Measurements from ENCODE around the gene HAP1. TPM values are rescaled to one million over a fixed set of nuclear protein-coding genes. Genes with fewer than 3 reads are reported as not detected.

HAP1 gene
- total and polyA plus RNA-seq, 12 donors, result 0.03 to 0.18 TPM; not detected in 10

DNA sequence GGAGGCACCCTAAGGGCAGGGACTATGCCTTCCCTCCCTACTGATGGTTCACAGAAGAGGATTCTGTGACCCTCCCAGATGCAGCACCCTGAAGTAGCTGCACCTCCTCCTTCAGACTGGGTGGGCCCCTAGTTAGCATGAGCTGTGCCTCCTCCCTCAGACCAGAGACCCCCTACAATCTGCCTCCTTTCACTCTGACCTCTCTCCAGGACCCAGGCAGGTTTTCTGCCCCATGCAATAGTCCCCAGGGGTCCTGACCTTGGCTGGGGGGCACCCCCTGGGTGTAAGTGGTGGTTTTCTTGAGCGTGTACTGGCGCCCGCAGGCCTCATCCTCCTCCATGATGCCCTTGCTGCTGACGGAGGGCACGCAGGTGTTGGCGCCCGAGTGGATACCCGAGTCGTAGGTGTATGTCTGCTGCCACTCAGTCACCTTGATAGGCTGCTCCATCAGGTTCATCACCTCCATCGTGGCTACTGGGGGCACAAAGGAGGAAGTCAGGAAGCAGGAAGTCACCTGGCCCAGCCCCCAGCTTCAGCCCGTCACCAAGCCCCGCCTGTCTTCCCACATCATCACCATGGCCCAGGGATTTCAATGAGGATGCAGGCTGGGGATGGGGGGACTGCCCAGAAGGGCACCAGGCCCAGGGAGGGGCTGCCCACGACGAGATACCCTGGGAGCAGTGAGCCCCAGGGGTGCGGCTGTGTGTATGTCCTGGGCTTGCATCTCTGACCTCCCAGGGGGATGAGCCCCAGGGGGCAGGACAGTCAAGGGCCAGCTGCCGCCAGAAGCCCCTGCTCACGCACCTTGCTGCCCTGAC lies 37.2 kb upstream of the HAP1 start:
- TF ChIP-seq, protein P1, sequence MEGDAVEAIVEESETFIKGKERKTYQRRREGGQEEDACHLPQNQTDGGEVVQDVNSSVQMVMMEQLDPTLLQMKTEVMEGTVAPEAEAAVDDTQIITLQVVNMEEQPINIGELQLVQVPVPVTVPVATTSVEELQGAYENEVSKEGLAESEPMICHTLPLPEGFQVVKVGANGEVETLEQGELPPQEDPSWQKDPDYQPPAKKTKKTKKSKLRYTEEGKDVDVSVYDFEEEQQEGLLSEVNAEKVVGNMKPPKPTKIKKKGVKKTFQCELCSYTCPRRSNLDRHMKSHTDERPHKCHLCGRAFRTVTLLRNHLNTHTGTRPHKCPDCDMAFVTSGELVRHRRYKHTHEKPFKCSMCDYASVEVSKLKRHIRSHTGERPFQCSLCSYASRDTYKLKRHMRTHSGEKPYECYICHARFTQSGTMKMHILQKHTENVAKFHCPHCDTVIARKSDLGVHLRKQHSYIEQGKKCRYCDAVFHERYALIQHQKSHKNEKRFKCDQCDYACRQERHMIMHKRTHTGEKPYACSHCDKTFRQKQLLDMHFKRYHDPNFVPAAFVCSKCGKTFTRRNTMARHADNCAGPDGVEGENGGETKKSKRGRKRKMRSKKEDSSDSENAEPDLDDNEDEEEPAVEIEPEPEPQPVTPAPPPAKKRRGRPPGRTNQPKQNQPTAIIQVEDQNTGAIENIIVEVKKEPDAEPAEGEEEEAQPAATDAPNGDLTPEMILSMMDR (IDR thresholded peaks at IDR 0.05), result no peak
- Histone ChIP-seq H3K36me3 (peaks cover 0 to 77% (median 47%) of the 10 kb centered on the region in 9 donors), H3K4me1 (peaks cover 40 to 55% (median 47%) of the 10 kb centered on the region in 9 donors), H3K4me3 (no peak overlapping the region), H3K9me3 (no peaks in the 10 kb centered on the region), H3K27ac (peak overlapping the region in 8 of 10 donors; percentile 64 to 97 (median 94)), H3K27me3 (no peaks in the 10 kb centered on the region)
- ATAC-seq (no peak), DNase-seq (no peak)
- intact Hi-C loops (cut with DNase I), result loop anchor here in 1 of 10 donors (2.0 to 5.0 kb wide), 2 partner anchors 15 to 41 kb away; partner anchors contain the start of genes FKBP10 and P3H4
- 81% methylated on average over 17 of the region's 17 CpGs for WGBS, 2 donors

DNA sequence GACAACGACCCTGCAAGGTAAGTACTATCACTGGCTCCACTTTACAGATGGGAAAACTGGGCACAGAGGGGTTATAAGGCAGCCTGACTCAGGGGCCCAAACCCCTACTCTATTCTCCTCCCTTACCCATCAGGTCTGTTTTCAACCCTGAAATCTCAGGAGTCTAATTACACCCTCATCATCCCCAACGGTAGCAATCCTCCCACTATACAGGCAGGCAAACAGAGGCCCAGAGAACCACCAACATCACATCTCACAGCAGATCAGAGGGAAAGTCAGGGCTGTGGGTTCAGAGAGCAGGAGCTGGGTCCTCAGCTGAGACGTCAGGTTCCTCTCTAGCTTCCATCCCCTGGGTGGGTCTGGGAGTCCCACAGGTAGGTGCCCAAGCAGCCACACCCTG lies 35.5 kb upstream of the HAP1 start:
- DNase-seq, result no peak
- intact Hi-C loops (cut with DNase I), result loop anchor here in 1 of 10 donors (5.0 kb wide), 1 partner anchor 42 kb away; the partner anchor contains the start of genes FKBP10 and P3H4

DNA sequence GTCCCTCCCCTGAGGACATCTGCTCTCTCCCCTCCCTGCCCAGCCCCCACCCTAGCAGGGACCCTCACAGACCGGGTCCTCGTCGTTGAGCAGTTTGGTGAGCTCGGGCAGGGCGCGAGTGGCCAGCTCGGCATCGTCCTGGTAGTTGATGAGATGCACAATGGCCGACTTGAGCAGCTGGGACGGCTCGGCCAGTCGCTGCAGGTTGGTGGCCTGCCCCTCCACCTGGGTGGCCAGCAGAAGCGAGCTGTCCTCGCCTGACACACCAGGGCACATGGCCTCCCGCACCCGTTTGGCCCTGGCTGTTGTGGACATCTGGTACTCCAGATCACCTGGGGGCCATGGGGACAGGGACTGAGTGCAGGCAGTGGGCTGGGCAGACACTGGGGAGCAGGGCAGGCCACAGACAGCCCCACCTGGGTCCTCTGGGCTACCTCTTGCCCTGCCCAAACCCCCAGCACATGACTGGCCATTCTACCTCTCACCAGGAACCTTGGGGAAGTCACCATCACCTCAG lies 35.0 kb upstream of the HAP1 start:
- intact Hi-C loops (cut with DNase I), result no loop called here
- ATAC-seq, result no peak
- no peak overlapping the region for H3K27ac ChIP-seq
- H3K36me3 ChIP-seq, result peaks cover 0 to 88% (median 69%) of the 10 kb centered on the region in 9 donors
- TF ChIP-seq, protein P1 (IDR thresholded peaks at IDR 0.05), result no peak
- H3K4me3 ChIP-seq, result no peak overlapping the region
- 77 to 87% methylated on average over 16 of the region's 16 CpGs for WGBS, 2 donors
- H3K9me3 ChIP-seq, result no peaks in the 10 kb centered on the region
- H3K4me1 ChIP-seq, result peaks cover 20 to 33% (median 25%) of the 10 kb centered on the region in 9 donors
- no peaks in the 10 kb centered on the region for H3K27me3 ChIP-seq
- DNase-seq, result no peak

More for the DNA sequence above, 35.5 kb upstream of the HAP1 start:
- no peak for ATAC-seq
- Histone ChIP-seq H3K4me3 (no peak overlapping the region), H3K36me3 (peaks cover 0 to 85% (median 63%) of the 10 kb centered on the region in 9 donors), H3K27me3 (no peaks in the 10 kb centered on the region), H3K9me3 (no peaks in the 10 kb centered on the region), H3K4me1 (peaks cover 25 to 39% (median 31%) of the 10 kb centered on the region in 9 donors), H3K27ac (no peak overlapping the region)
- TF ChIP-seq, protein P1 (IDR thresholded peaks at IDR 0.05), result no peak
- WGBS, 2 donors, result 69 to 72% methylated on average over 3 of the region's 3 CpGs

DNA sequence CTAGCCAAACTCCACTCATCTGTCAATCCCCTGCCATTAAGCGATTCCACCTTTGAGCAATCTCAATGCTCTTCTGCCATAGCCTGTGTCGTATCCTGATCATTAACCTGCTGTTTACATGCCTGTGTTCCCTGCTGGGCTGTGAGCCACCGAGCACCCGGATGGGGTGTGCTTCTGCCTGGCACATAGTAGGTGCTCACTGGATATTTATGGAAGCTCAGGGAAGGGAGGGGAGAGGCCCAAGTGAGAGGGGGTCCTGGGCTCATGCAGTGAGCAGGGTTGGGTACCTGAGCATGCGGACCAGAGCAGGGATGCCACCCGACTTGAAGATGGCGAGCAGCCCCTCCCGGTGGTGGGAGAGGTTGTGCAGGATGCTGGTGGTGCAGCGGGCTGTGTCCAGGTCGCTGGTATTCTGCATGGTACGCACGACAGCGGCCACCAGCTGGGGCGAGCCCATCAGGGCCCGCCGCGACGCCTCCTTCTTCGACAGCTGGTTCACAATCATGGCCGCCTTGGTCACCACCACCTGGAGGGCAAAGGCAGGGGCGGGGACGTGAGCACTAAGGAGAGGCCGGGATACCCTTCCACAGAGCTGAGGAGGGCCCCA lies 34.3 kb upstream of the HAP1 start:
- DNase-seq, result no peak
- TF ChIP-seq, protein P1 (IDR thresholded peaks at IDR 0.05), result no peak
- Histone ChIP-seq H3K4me1 (peaks cover 14 to 27% (median 19%) of the 10 kb centered on the region in 9 donors), H3K36me3 (peaks cover 0 to 94% (median 74%) of the 10 kb centered on the region in 9 donors), H3K27me3 (no peaks in the 10 kb centered on the region), H3K9me3 (no peaks in the 10 kb centered on the region), H3K4me3 (no peak overlapping the region), H3K27ac (no peak overlapping the region)
- no peak for ATAC-seq
- WGBS, 2 donors, result 91 to 93% methylated on average over 23 of the region's 23 CpGs
- intact Hi-C loops (cut with DNase I), result no loop called here

Data from heart right ventricle (tissue), 16 donors.